Stimulated activated CD4-positive, alpha-beta T cell treated with anti-CD3 and anti-CD28 coated beads, Interleukin-4, amount 100 ng/mL, for 1 hour (primary cell): Measurements from ENCODE around the gene KCNQ1OT1.

ENCODE experiments used
- DNase-seq: peaks from one replicate; pipeline ENCODE4 v3.0.0-alpha.2; 2020

KCNQ1OT1 gene

GRCh38 chr11:2686360-2687222 is 13.2 kb downstream of the KCNQ1OT1 start:
- no peak for DNase-seq

GRCh38 chr11:2685566-2686359 is 14.0 kb downstream of the KCNQ1OT1 start:
- DNase-seq: no peak

GRCh38 chr11:2685051-2685450 is 14.7 kb downstream of the KCNQ1OT1 start:
- DNase-seq: no peak

GRCh38 chr11:2684581-2684980 is 15.2 kb downstream of the KCNQ1OT1 start:
- DNase-seq: no peak

- no peak for DNase-seq
Measured at GRCh38 chr11:2683806-2684205, 16.0 kb downstream of the KCNQ1OT1 start.

GRCh38 chr11:2681408-2682145 is 18.2 kb downstream of the KCNQ1OT1 start:
- no peak for DNase-seq

GRCh38 chr11:2679011-2679676 is 20.6 kb downstream of the KCNQ1OT1 start:
- DNase-seq: no peak

GRCh38 chr11:2678396-2678795 is 21.4 kb downstream of the KCNQ1OT1 start:
- DNase-seq: no peak

GRCh38 chr11:2677127-2677526 is 22.7 kb downstream of the KCNQ1OT1 start:
- no peak for DNase-seq

GRCh38 chr11:2675540-2675939 is 24.3 kb downstream of the KCNQ1OT1 start:
- DNase-seq: no peak

GRCh38 chr11:2674658-2675131 is 25.1 kb downstream of the KCNQ1OT1 start:
- no peak for DNase-seq

- no peak for DNase-seq
Measured at GRCh38 chr11:2673871-2674471, 25.8 kb downstream of the KCNQ1OT1 start.

GRCh38 chr11:2673250-2673610 is 26.6 kb downstream of the KCNQ1OT1 start:
- no peak for DNase-seq

GRCh38 chr11:2672553-2673249 is 27.1 kb downstream of the KCNQ1OT1 start:
- no peak for DNase-seq

- DNase-seq: no peak
Measured at GRCh38 chr11:2671748-2672147, 28.0 kb downstream of the KCNQ1OT1 start.

- DNase-seq: no peak
Measured at GRCh38 chr11:2670541-2671100, 29.2 kb downstream of the KCNQ1OT1 start.

- DNase-seq: no peak
Measured at GRCh38 chr11:2669634-2670469, 29.9 kb downstream of the KCNQ1OT1 start.

- DNase-seq: no peak
Measured at GRCh38 chr11:2668876-2669275, 30.9 kb downstream of the KCNQ1OT1 start.

- no peak for DNase-seq
Measured at GRCh38 chr11:2667940-2668339, 31.9 kb downstream of the KCNQ1OT1 start.

GRCh38 chr11:2666828-2667570 is 32.8 kb downstream of the KCNQ1OT1 start:
- no peak for DNase-seq
